HepG2 (cell line): Measurements from ENCODE around the gene YIPF1. TPM values are rescaled to one million over a fixed set of nuclear protein-coding genes. Genes with fewer than 3 reads are reported as not detected.

Source experiments
- ATAC-seq: fragments of 200-7000 bp; cut with Tn5 transposase; 3 replicates; pipeline ENCODE4 v1.9.1; 2020; ENCODE audit warnings: mild to moderate bottlenecking, moderate library complexity
- BruUV-seq: library from RNA; stranded (reverse); fragments of 400-500 nt; replicated peaks from 2 replicates; lab custom pipeline; 2021; lab: Mats Ljungman, UMichigan
- CTCF ChIA-PET: fragments of 300-600 bp; formaldehyde crosslinking; extraction: SDS; loops from one replicate; lab custom pipeline; 2021; ENCODE audit warnings: low total read pairs, inconsistent platforms, low intra/inter-chr PET ratio; lab: Yijun Ruan, JAX
- POLR2A ChIA-PET: fragments of 350-600 bp; sonication (Branson Sonifier 250); formaldehyde crosslinking; loops from one replicate; lab custom pipeline; 2020; ENCODE audit warnings: antibody characterized with exemption, inconsistent platforms; lab: Yijun Ruan, JAX
- DNase-seq: peaks from one replicate; pipeline ENCODE4 v3.0.0-alpha.2; 2015; ENCODE audit warnings: low spot score
- FAIRE-seq: peaks from 3 replicates; lab custom pipeline; 2011; peaks lifted over from hg19 to GRCh38; lab: Jason Lieb, UNC
- H2AFZ ChIP-seq: one replicate; pipeline ENCODE4 v1.6.1; 2011; ENCODE audit warnings: low read length, inconsistent platforms
- H3K27ac ChIP-seq: fragments of 300-600 bp; 3 replicates; pipeline ENCODE4 v1.8.0; 2011; ENCODE audit warnings: mixed run types, mild to moderate bottlenecking, mixed read lengths, low read length, inconsistent platforms; ENCODE audit not compliant: insufficient read depth; ENCODE audit errors: extremely low read length
- H3K27me3 ChIP-seq, 2 experiments: fragments of 200-600 bp in 1 of 2; 2 replicates in 1 of 2; 3 replicates in 1 of 2; pipeline versions ENCODE4 v1.6.0 to v1.8.0; 2011; ENCODE audit warnings: low read length in 2 of 2, mild to moderate bottlenecking in 2 of 2, moderate library complexity in 2 of 2, inconsistent platforms in 1 of 2; ENCODE audit not compliant: insufficient read depth in 2 of 2, control insufficient read depth in 1 of 2
- H3K36me3 ChIP-seq, 2 experiments: fragments of 200-600 bp in 1 of 2; replicated peaks in 1 of 2; 2 replicates in 1 of 2; 3 replicates in 1 of 2; pipeline versions ENCODE4 v1.5.1 to v1.8.0; 2011; ENCODE audit warnings: low read length in 2 of 2, inconsistent platforms in 1 of 2; ENCODE audit not compliant: insufficient read depth in 2 of 2, control insufficient read depth in 1 of 2
- H3K4me1 ChIP-seq: 2 replicates; pipeline ENCODE4 v1.5.1; 2012; ENCODE audit warnings: low read length, inconsistent platforms; ENCODE audit not compliant: insufficient read depth
- H3K4me2 ChIP-seq: 2 replicates; pipeline ENCODE4 v1.6.0; 2011; ENCODE audit warnings: low read depth, low read length, inconsistent platforms
- H3K4me3 ChIP-seq, 3 experiments: fragments of 200-600 bp in 1 of 3; sonication (generic), shearing (Covaris generic) in 1 of 3; replicated peaks in 1 of 3; 2 replicates each; pipeline ENCODE4 v1.5.1; 2011 to 2016; ENCODE audit warnings: low read length in 3 of 3, inconsistent platforms in 2 of 3, low read depth in 2 of 3, mild to moderate bottlenecking in 2 of 3, control low read depth in 1 of 3, mixed read lengths in 1 of 3; ENCODE audit not compliant: insufficient read depth in 1 of 3
- H3K79me2 ChIP-seq: one replicate; pipeline ENCODE4 v1.6.1; 2011; ENCODE audit warnings: low read length, inconsistent platforms; ENCODE audit not compliant: insufficient read depth
- H3K9ac ChIP-seq: 2 replicates; pipeline ENCODE4 v1.6.0; 2011; ENCODE audit warnings: mild to moderate bottlenecking, low read depth, low read length, inconsistent platforms; ENCODE audit not compliant: insufficient read depth
- H3K9me3 ChIP-seq: 2 replicates; pipeline ENCODE4 v1.5.1; 2012; ENCODE audit warnings: mild to moderate bottlenecking, low read length
- H4K20me1 ChIP-seq: 2 replicates; pipeline ENCODE4 v1.6.0; 2011; ENCODE audit warnings: inconsistent platforms, mild to moderate bottlenecking, low read length, moderate library complexity; ENCODE audit not compliant: insufficient read depth
- ATF1 ChIP-seq: IDR thresholded peaks from 2 replicates; pipeline ENCODE4 v1.6.1; 2016; ENCODE audit warnings: mild to moderate bottlenecking, control low read depth
- FOXO1 ChIP-seq: sonication (generic); formaldehyde crosslinking; IDR thresholded peaks from 2 replicates; pipeline ENCODE4 v1.4.0; 2020; ENCODE audit warnings: missing genetic modification reagents
- NR3C1 ChIP-seq: sonication (generic); formaldehyde crosslinking; IDR thresholded peaks from 2 replicates; pipeline ENCODE4 v1.4.0; 2020; ENCODE audit warnings: missing genetic modification reagents
- RCOR2 ChIP-seq: IDR thresholded peaks from 2 replicates; pipeline ENCODE4 v1.6.1; 2016; ENCODE audit warnings: missing biosample characterization, missing genetic modification reagents
- SALL2 ChIP-seq: sonication (generic); formaldehyde crosslinking; IDR thresholded peaks from 2 replicates; pipeline ENCODE4 v1.8.1; 2023; ENCODE audit warnings: mild to moderate bottlenecking, missing genetic modification reagents, inconsistent platforms
- XRCC5 ChIP-seq: fragments of 200-400 bp; formaldehyde crosslinking; optimal IDR thresholded peaks from 2 replicates; pipeline ENCODE3; 2017; ENCODE audit warnings: mild to moderate bottlenecking, low read length
- ZEB1 ChIP-seq: IDR thresholded peaks from 2 replicates; pipeline ENCODE4 v1.6.1; 2012; ENCODE audit warnings: mild to moderate bottlenecking, low read depth, inconsistent platforms; ENCODE audit not compliant: insufficient replicate concordance
- ZGPAT ChIP-seq: IDR thresholded peaks from 2 replicates; pipeline ENCODE4 v1.6.1; 2016; ENCODE audit warnings: mild to moderate bottlenecking
- ZNF3 ChIP-seq: IDR thresholded peaks from 2 replicates; pipeline ENCODE4 v1.7.0; 2017; ENCODE audit warnings: inconsistent platforms
- ZSCAN29 ChIP-seq: sonication (generic); formaldehyde crosslinking; conservative IDR thresholded peaks from 2 replicates; pipeline ENCODE4 v1.4.0; 2020; ENCODE audit warnings: mild to moderate bottlenecking, missing genetic modification reagents
- WGBS: methylation state at CpG from one replicate; pipeline ENCODE4 v1.1.6; 2017; ENCODE audit warnings: low lambda C conversion rate; 5-methylcytosine and 5-hydroxymethylcytosine counted together
- in situ Hi-C: cut with HindIII; loops from 2 replicates; pipeline ENCODE4 v1.10.0; 2017; ENCODE audit warnings: low pct_unique_long_range_greater_than_20kb; ENCODE audit not compliant: extremely low pct_ligation_motif_present
- intact Hi-C: fragments of 100-400 bp; cut with micrococcal nuclease; formaldehyde crosslinking; loops from one replicate; pipeline ENCODE4 v1.10.0; 2022; ENCODE audit not compliant: unreplicated experiment
- polyA plus RNA-seq, 8 experiments: library from polyadenylated mRNA; depleted of rRNA in 3 of 8; stranded (reverse) in 7 of 8; unstranded in 1 of 8; fragments of >200 nt; fragmentation: Illumina TruSeq in 4 of 8; extraction: Trizol in 4 of 8; gene quantifications; 2 replicates each; pipeline versions ENCODE4 v1.2.1 to v1.2.3, GENCODE V29; 2011 to 2016; ENCODE audit warnings: low read depth in 4 of 8, missing spikeins in 1 of 8, mixed read lengths in 1 of 8; ENCODE audit not compliant: insufficient read depth in 1 of 8
- total RNA-seq, 5 experiments: library from RNA; depleted of rRNA; stranded (reverse); fragments of >200 nt; fragmentation: Illumina TruSeq; extraction: Trizol; gene quantifications; 2 replicates each; pipeline ENCODE4 v1.2.3, GENCODE V29; 2016; ENCODE audit warnings: low read depth in 1 of 5
- TF ChIP-seq, protein P1 (sequence below): sonication (generic); formaldehyde crosslinking; IDR thresholded peaks from 2 replicates; pipeline ENCODE4 v1.4.0; 2020; ENCODE audit warnings: mild to moderate bottlenecking, missing genetic modification reagents
- TF ChIP-seq, protein P2 (sequence below): sonication (generic); formaldehyde crosslinking; conservative IDR thresholded peaks from 2 replicates; pipeline ENCODE4 v1.8.0; 2022; ENCODE audit warnings: missing genetic modification reagents
- TF ChIP-seq, protein P3 (sequence below): IDR thresholded peaks from 2 replicates; pipeline ENCODE4 v1.6.1; 2016

The YIPF1 gene
- total and polyA plus RNA-seq, 2 of the 13 experiments (the other 11 are each of a cell fraction or from before 2014, with no cell fraction given), result 21.1 to 31.9 TPM

DNA sequence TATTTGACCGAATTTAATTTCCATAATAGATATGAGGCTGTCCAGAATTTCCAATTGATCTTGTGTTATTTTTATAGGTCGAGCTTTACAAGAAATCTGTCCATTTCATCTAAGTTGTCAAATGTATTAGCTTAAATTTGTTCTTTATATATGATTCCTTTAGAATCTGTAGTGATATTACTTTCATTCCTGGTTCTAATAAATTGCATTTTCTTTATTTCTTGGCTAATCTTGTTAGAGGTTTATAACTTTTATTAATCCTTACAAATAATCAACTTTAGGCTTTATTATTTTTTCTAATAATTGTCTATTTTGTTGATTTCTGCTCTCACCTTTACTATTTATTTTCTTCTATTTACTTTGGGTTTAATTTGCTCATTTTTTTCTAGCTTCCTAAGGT, 41.9 kb upstream of the YIPF1 start:
- Histone ChIP-seq H3K4me3 (no peak overlapping the region), H3K79me2 (no peaks in the 10 kb centered on the region), H3K9me3 (peaks cover 8% of the 10 kb centered on the region; the same call in 1 of the 2 replicates), H4K20me1 (no peaks in the 10 kb centered on the region), H2AFZ (no peak overlapping the region), H3K4me1 (no peaks in the 10 kb centered on the region), H3K4me2 (no peak overlapping the region), H3K27me3 (no peaks in the 10 kb centered on the region), H3K9ac (no peak overlapping the region), H3K27ac (no peak overlapping the region), H3K36me3 (peaks cover 6 to 42% of the 10 kb centered on the region in 2 experiments; a peak in 2 of 5 replicates)
- CTCF ChIA-PET, result no interaction called here
- ATAC-seq, result no peak
- POLR2A ChIA-PET, result interaction anchor here (1.9 kb wide), 1 partner anchor 14 kb away, joined by 6 read pairs; the partner anchor contains the start of gene IFT25
- FAIRE-seq, result no peak
- DNase-seq, result no peak
- in situ Hi-C loops (no loop called here), intact Hi-C loops (no loop called here)
- WGBS, result 99% methylated on average over 2 of the region's 2 CpGs
- no TSS peak for BruUV-seq
- TF ChIP-seq RCOR2 (CRISPR knock-in tag) (no peak), XRCC5 (no peak), ZSCAN29 (CRISPR knock-in tag) (no peak)
- TF ChIP-seq, protein P1, sequence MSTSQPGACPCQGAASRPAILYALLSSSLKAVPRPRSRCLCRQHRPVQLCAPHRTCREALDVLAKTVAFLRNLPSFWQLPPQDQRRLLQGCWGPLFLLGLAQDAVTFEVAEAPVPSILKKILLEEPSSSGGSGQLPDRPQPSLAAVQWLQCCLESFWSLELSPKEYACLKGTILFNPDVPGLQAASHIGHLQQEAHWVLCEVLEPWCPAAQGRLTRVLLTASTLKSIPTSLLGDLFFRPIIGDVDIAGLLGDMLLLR, result no peak

DNA sequence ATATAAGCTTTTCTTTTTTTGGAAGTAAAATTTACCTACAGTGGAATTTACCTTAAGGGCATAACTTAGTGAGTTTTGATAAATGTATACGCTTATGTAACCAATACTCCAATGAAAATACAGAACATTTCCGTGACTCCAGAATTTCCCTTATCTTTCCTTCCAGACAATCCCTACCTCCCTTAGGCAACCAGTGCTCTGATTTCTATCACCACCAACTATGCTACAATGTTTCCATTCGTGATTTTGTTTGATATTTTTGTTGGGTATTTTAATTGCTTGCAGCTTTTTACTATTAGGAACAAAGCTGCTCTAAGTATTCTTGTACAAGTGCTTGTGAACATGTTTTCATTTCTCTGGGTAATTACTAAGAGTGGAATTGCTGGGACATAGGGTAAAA, 41.3 kb upstream of the YIPF1 start:
- no peaks in the 10 kb centered on the region for H3K4me1 ChIP-seq
- ChIA-PET CTCF (no interaction called here), POLR2A (interaction anchor here (1.9 kb wide), 1 partner anchor 15 kb away, joined by 6 read pairs; the partner anchor contains the start of gene IFT25)
- H3K4me3 ChIP-seq, result no peak overlapping the region
- peaks cover 6 to 42% of the 10 kb centered on the region in 2 experiments; a peak in 3 of 5 replicates for H3K36me3 ChIP-seq
- H3K9me3 ChIP-seq, result peaks cover 8% of the 10 kb centered on the region; the same call in 1 of the 2 replicates
- no peaks in the 10 kb centered on the region for H3K79me2 ChIP-seq
- intact Hi-C loops (no loop called here), in situ Hi-C loops (no loop called here)
- H3K27ac ChIP-seq, result no peak overlapping the region
- 98% methylated on average over 3 of the region's 3 CpGs for WGBS
- H3K9ac ChIP-seq, result no peak overlapping the region
- H3K4me2 ChIP-seq, result no peak overlapping the region
- TF ChIP-seq ZGPAT (CRISPR knock-in tag), result no peak
- no peak for TF ChIP-seq NR3C1 (CRISPR knock-in tag)
- no peak for TF ChIP-seq ZNF3 (CRISPR knock-in tag)
- TF ChIP-seq, protein P2, sequence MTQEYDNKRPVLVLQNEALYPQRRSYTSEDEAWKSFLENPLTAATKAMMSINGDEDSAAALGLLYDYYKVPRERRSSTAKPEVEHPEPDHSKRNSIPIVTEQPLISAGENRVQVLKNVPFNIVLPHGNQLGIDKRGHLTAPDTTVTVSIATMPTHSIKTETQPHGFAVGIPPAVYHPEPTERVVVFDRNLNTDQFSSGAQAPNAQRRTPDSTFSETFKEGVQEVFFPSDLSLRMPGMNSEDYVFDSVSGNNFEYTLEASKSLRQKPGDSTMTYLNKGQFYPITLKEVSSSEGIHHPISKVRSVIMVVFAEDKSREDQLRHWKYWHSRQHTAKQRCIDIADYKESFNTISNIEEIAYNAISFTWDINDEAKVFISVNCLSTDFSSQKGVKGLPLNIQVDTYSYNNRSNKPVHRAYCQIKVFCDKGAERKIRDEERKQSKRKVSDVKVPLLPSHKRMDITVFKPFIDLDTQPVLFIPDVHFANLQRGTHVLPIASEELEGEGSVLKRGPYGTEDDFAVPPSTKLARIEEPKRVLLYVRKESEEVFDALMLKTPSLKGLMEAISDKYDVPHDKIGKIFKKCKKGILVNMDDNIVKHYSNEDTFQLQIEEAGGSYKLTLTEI, result no peak
- TF ChIP-seq, protein P3, sequence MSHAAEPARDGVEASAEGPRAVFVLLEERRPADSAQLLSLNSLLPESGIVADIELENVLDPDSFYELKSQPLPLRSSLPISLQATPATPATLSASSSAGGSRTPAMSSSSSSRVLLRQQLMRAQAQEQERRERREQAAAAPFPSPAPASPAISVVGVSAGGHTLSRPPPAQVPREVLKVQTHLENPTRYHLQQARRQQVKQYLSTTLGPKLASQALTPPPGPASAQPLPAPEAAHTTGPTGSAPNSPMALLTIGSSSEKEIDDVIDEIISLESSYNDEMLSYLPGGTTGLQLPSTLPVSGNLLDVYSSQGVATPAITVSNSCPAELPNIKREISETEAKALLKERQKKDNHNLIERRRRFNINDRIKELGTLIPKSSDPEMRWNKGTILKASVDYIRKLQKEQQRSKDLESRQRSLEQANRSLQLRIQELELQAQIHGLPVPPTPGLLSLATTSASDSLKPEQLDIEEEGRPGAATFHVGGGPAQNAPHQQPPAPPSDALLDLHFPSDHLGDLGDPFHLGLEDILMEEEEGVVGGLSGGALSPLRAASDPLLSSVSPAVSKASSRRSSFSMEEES (CRISPR knock-in tag), result no peak
- no peak for TF ChIP-seq SALL2
- no peak for TF ChIP-seq FOXO1 (CRISPR knock-in tag)
- no peak for TF ChIP-seq ZEB1
- TF ChIP-seq ATF1, result no peak
- no peaks in the 10 kb centered on the region for H4K20me1 ChIP-seq
- no peak overlapping the region for H2AFZ ChIP-seq
- BruUV-seq, result no TSS peak
- DNase-seq, result no peak
- no peak for FAIRE-seq
- ATAC-seq, result no peak
- H3K27me3 ChIP-seq, result no peaks in the 10 kb centered on the region
